IPS-18a (cell line): ENCODE data around the gene TYW1B.
"Not testable (repeated sequence)": the region's sequence is repeated elsewhere in the genome, so short reads cannot be mapped to it uniquely, and the experiment has no call there.

Source experiments
- H3K27ac ChIP-seq: one replicate; pipeline ENCODE4 v1.5.1; 2013; ENCODE audit warnings: low read length
- H3K27me3 ChIP-seq: one replicate; pipeline ENCODE4 v1.6.1; 2013; ENCODE audit warnings: mild to moderate bottlenecking, low read length; ENCODE audit not compliant: control insufficient read depth, insufficient read depth
- H3K36me3 ChIP-seq: one replicate; pipeline ENCODE4 v1.6.1; 2013; ENCODE audit warnings: low read depth, low read length; ENCODE audit not compliant: control insufficient read depth
- H3K4me1 ChIP-seq: one replicate; pipeline ENCODE4 v1.6.1; 2013; ENCODE audit warnings: low read depth, low read length; ENCODE audit not compliant: control insufficient read depth
- H3K4me3 ChIP-seq: one replicate; pipeline ENCODE4 v1.5.1; 2013; ENCODE audit warnings: low read length
- H3K9ac ChIP-seq: one replicate; pipeline ENCODE4 v1.6.1; 2013; ENCODE audit warnings: mild to moderate bottlenecking, low read length, moderate library complexity
- H3K9me3 ChIP-seq: one replicate; pipeline ENCODE4 v1.6.1; 2013; ENCODE audit warnings: low read depth, low read length; ENCODE audit not compliant: control insufficient read depth

Gene TYW1B

DNA sequence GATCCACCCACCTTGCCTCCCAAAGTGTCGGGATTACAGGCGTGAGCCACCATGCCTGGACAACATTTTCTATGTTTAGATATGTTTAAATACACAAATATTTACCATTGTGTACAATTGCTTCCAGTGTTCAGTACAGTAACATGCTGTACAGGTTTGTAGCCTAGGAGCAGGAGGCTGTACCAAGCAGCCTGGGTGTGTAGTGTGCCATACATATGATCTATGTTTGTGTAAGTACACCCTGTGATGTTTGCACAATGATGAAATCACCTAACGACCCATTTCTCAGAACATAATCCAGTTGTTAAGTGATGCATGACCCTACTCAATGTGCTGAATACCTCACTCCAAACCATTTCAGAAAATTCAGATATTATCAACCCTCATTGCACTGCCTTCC, 297.0 kb downstream of the TYW1B start:
- H3K9ac ChIP-seq, H3K4me1 ChIP-seq, H3K27ac ChIP-seq, H3K27me3 ChIP-seq, H3K9me3 ChIP-seq, H3K4me3 ChIP-seq, H3K36me3 ChIP-seq: not testable (repeated sequence)
